H9 (cell line): ENCODE measurements around the gene SUMO4. TPM values are rescaled to one million over a fixed set of nuclear protein-coding genes. Genes with fewer than 3 reads are reported as not detected.

Source experiments
- DNase-seq: peaks from one replicate; pipeline ENCODE4 v3.0.0-alpha.2; 2017
- H2AFZ ChIP-seq: one replicate; pipeline ENCODE4 v1.6.1; 2013; ENCODE audit warnings: mild to moderate bottlenecking, low read length, control low read depth, moderate library complexity
- H2AK5ac ChIP-seq: 2 replicates; pipeline ENCODE4 v1.6.1; 2013; ENCODE audit warnings: low read length, control low read depth, mixed read lengths; ENCODE audit not compliant: insufficient read length
- H2BK120ac ChIP-seq: one replicate; pipeline ENCODE4 v1.6.1; 2013; ENCODE audit warnings: low read depth, mild to moderate bottlenecking, low read length, control low read depth, inconsistent platforms; ENCODE audit not compliant: poor library complexity, severe bottlenecking
- H2BK12ac ChIP-seq: 2 replicates; pipeline ENCODE4 v1.6.1; 2013; ENCODE audit warnings: low read length, control low read depth, mixed read lengths, low read depth; ENCODE audit not compliant: insufficient read length
- H2BK15ac ChIP-seq: 2 replicates; pipeline ENCODE4 v1.6.1; 2013; ENCODE audit warnings: low read depth, low read length, control low read depth
- H2BK20ac ChIP-seq: one replicate; pipeline ENCODE4 v1.6.1; 2013; ENCODE audit warnings: low read depth, mild to moderate bottlenecking, low read length, control low read depth, inconsistent platforms; ENCODE audit not compliant: poor library complexity, severe bottlenecking
- H2BK5ac ChIP-seq: 2 replicates; pipeline ENCODE4 v1.6.1; 2013; ENCODE audit warnings: low read length, control low read depth, mixed read lengths; ENCODE audit not compliant: insufficient read length
- H3K14ac ChIP-seq: 2 replicates; pipeline ENCODE4 v1.6.1; 2013; ENCODE audit warnings: low read length, control low read depth; ENCODE audit not compliant: insufficient read depth
- H3K18ac ChIP-seq: 2 replicates; pipeline ENCODE4 v1.6.1; 2013; ENCODE audit warnings: low read depth, mild to moderate bottlenecking, mixed read lengths, low read length, control low read depth; ENCODE audit not compliant: insufficient read length
- H3K23ac ChIP-seq: 2 replicates; pipeline ENCODE4 v1.6.1; 2013; ENCODE audit warnings: low read length, control low read depth, mixed read lengths, low read depth; ENCODE audit not compliant: insufficient read length
- H3K23me2 ChIP-seq: 2 replicates; pipeline ENCODE4 v1.6.1; 2013; ENCODE audit warnings: low read depth, mild to moderate bottlenecking, mixed read lengths, low read length, control low read depth; ENCODE audit not compliant: insufficient read length, poor library complexity, severe bottlenecking
- H3K27ac ChIP-seq: 2 replicates; pipeline ENCODE4 v1.5.1; 2013; ENCODE audit warnings: low read length, control low read depth, mixed read lengths, low read depth; ENCODE audit not compliant: insufficient read length
- H3K27me3 ChIP-seq: 2 replicates; pipeline ENCODE4 v1.6.1; 2013; ENCODE audit warnings: low read length, control low read depth, inconsistent platforms; ENCODE audit not compliant: insufficient read depth
- H3K4ac ChIP-seq: 2 replicates; pipeline ENCODE4 v1.6.1; 2013; ENCODE audit warnings: low read depth, mild to moderate bottlenecking, control low read depth, inconsistent platforms, low read length, moderate library complexity
- H3K4me1 ChIP-seq: 2 replicates; pipeline ENCODE4 v1.6.1; 2013; ENCODE audit warnings: low read length, control low read depth, inconsistent platforms; ENCODE audit not compliant: insufficient read depth
- H3K4me2 ChIP-seq: 2 replicates; pipeline ENCODE4 v1.6.1; 2013; ENCODE audit warnings: low read length, control low read depth, mixed read lengths; ENCODE audit not compliant: insufficient read length, insufficient read depth
- H3K56ac ChIP-seq: 2 replicates; pipeline ENCODE4 v1.6.1; 2013; ENCODE audit warnings: low read depth, mild to moderate bottlenecking, mixed read lengths, low read length, control low read depth; ENCODE audit not compliant: insufficient read length
- H3K79me1 ChIP-seq: 2 replicates; pipeline ENCODE4 v1.6.1; 2013; ENCODE audit warnings: low read depth, mild to moderate bottlenecking, moderate library complexity, low read length, control low read depth, inconsistent platforms; ENCODE audit not compliant: insufficient read depth, poor library complexity, severe bottlenecking
- H3K79me2 ChIP-seq: 2 replicates; pipeline ENCODE4 v1.6.1; 2013; ENCODE audit warnings: low read length, control low read depth, inconsistent platforms; ENCODE audit not compliant: insufficient read depth
- H3K9ac ChIP-seq: 2 replicates; pipeline ENCODE4 v1.6.1; 2013; ENCODE audit warnings: low read length, control low read depth, mixed read lengths; ENCODE audit not compliant: insufficient read length; ENCODE audit errors: extremely low read depth
- H3K9me3 ChIP-seq: one replicate; pipeline ENCODE4 v1.6.1; 2013; ENCODE audit warnings: low read depth, low read length, inconsistent platforms; ENCODE audit not compliant: control insufficient read depth
- H3T11ph ChIP-seq: one replicate; pipeline ENCODE4 v1.6.1; 2013; ENCODE audit warnings: mild to moderate bottlenecking, low read length, control low read depth, inconsistent platforms
- H4K20me1 ChIP-seq: one replicate; pipeline ENCODE4 v1.6.1; 2013; ENCODE audit not compliant: control insufficient read depth, insufficient read length, insufficient read depth
- H4K5ac ChIP-seq: 2 replicates; pipeline ENCODE4 v1.6.1; 2013; ENCODE audit warnings: low read depth, mild to moderate bottlenecking, mixed read lengths, low read length, control low read depth; ENCODE audit not compliant: insufficient read length
- H4K8ac ChIP-seq: replicated peaks from 2 replicates; pipeline ENCODE4 v1.6.1; 2013; ENCODE audit warnings: low read length, control low read depth, mixed read lengths, low read depth; ENCODE audit not compliant: insufficient read length
- H4K91ac ChIP-seq: 2 replicates; pipeline ENCODE4 v1.6.1; 2013; ENCODE audit warnings: low read depth, mild to moderate bottlenecking, moderate library complexity, mixed read lengths, low read length, control low read depth; ENCODE audit not compliant: insufficient read length
- H3K27ac Mint-ChIP-seq, 3 experiments: 2 replicates in 2 of 3; 3 replicates in 1 of 3; pipeline ENCODE4 v1.8.0; 2020 to 2021; ENCODE audit warnings: mixed read lengths in 3 of 3, mild to moderate bottlenecking in 1 of 3, moderate library complexity in 1 of 3
- H3K27me3 Mint-ChIP-seq: 2 replicates; pipeline ENCODE4 v1.8.0; 2021; ENCODE audit warnings: low read depth, mild to moderate bottlenecking, moderate library complexity, mixed read lengths
- H3K36me3 Mint-ChIP-seq, 3 experiments: 2 replicates in 2 of 3; 3 replicates in 1 of 3; pipeline ENCODE4 v1.8.0; 2020 to 2021; ENCODE audit warnings: low read depth in 3 of 3, mixed read lengths in 3 of 3; ENCODE audit not compliant: insufficient read depth in 1 of 3
- H3K4me1 Mint-ChIP-seq, 2 experiments: 2 replicates each; pipeline ENCODE4 v1.8.0; 2020; ENCODE audit warnings: mixed read lengths in 2 of 2
- H3K4me3 Mint-ChIP-seq, 2 experiments: 2 replicates in 1 of 2; 3 replicates in 1 of 2; pipeline ENCODE4 v1.8.0; 2020 to 2021; ENCODE audit warnings: mild to moderate bottlenecking in 2 of 2, mixed read lengths in 2 of 2, moderate library complexity in 1 of 2
- H3K9me3 Mint-ChIP-seq, 2 experiments: 2 replicates in 1 of 2; 3 replicates in 1 of 2; pipeline ENCODE4 v1.8.0; 2020; ENCODE audit warnings: mild to moderate bottlenecking in 2 of 2, mixed read lengths in 2 of 2, moderate library complexity in 1 of 2
- CTCF ChIP-seq: fragments of 200-600 bp; sonication (generic); conservative IDR thresholded peaks from 3 replicates; pipeline ENCODE4 v1.8.0; 2021; ENCODE audit warnings: antibody characterized with exemption, mild to moderate bottlenecking
- WGBS: extraction: QIAGEN DNeasy Blood & Tissue Kit; methylation state at CpG from one replicate; pipeline ENCODE4 v1.1.7; 2013; ENCODE audit warnings: missing lambda C conversion rate, low lambda C conversion rate, mixed read lengths; ENCODE audit not compliant: insufficient read length; ENCODE audit errors: extremely low coverage; 5-methylcytosine and 5-hydroxymethylcytosine counted together
- total RNA-seq: library from RNA; stranded (reverse); gene quantifications from 2 replicates; pipeline ENCODE4 v1.2.1, GENCODE V29; 2021

Gene SUMO4
- total RNA-seq, 1 experiment from 2014 or later: 1.5 TPM

GRCh38 chr6:149397384-149397783 lies 2.7 kb upstream of the SUMO4 start:
- no peak overlapping the region for H2BK120ac ChIP-seq
- H3K4me1 Mint-ChIP-seq: peaks cover 0 to 3% of the 10 kb centered on the region in 2 experiments; a peak in 2 of 4 replicates
- H3K36me3 Mint-ChIP-seq: peaks cover 19 to 48% (median 37%) of the 10 kb centered on the region in 3 experiments; a peak in 6 of 7 replicates

More at GRCh38 chr6:149397384-149397783, 2.7 kb upstream of the SUMO4 start:
- no peaks in the 10 kb centered on the region for H3K27me3 Mint-ChIP-seq
- no peaks in the 10 kb centered on the region for H3K9me3 Mint-ChIP-seq
- no peak overlapping the region for H2BK12ac ChIP-seq
- H3K9me3 ChIP-seq: no peaks in the 10 kb centered on the region
- H4K91ac ChIP-seq: no peak overlapping the region
- no peak overlapping the region for H2BK15ac ChIP-seq
- no peak overlapping the region for H2AFZ ChIP-seq
- no CpG with 5 or more reads among the region's 6 CpGs for WGBS
- no peak for DNase-seq
- H3T11ph ChIP-seq: no peak overlapping the region
- H3K4me3 Mint-ChIP-seq: no peak overlapping the region
- H4K8ac ChIP-seq: no peak overlapping the region
- H3K27me3 ChIP-seq: no peaks in the 10 kb centered on the region
- TF ChIP-seq CTCF: no peak
- no peak overlapping the region for H3K9ac ChIP-seq
- H3K23ac ChIP-seq: no peak overlapping the region
- H3K27ac ChIP-seq: no peak overlapping the region
- no peak overlapping the region for H3K27ac Mint-ChIP-seq
- no peaks in the 10 kb centered on the region for H3K4me1 ChIP-seq
- no peaks in the 10 kb centered on the region for H3K79me2 ChIP-seq
- H4K20me1 ChIP-seq: no peaks in the 10 kb centered on the region
- H3K23me2 ChIP-seq: no peaks in the 10 kb centered on the region
- H2AK5ac ChIP-seq: no peak overlapping the region
- no peaks in the 10 kb centered on the region for H3K79me1 ChIP-seq
- H3K56ac ChIP-seq: no peak overlapping the region
- H3K4me2 ChIP-seq: no peak overlapping the region
- H2BK20ac ChIP-seq: no peak overlapping the region
- no peak overlapping the region for H4K5ac ChIP-seq
- H3K4ac ChIP-seq: no peak overlapping the region
- no peak overlapping the region for H3K18ac ChIP-seq
- no peak overlapping the region for H3K14ac ChIP-seq
- no peak overlapping the region for H2BK5ac ChIP-seq
